SKM-1 (cell line): ENCODE measurements around the gene AXIN1.
"Not testable (repeated sequence)": the region's sequence is repeated elsewhere in the genome, so short reads cannot be mapped to it uniquely, and the experiment has no call there.

Source experiments
- DNase-seq: peaks from one replicate; lab custom pipeline; 2025; ENCODE audit not compliant: unreplicated experiment; lab: John Stamatoyannopoulos, UW

The AXIN1 gene

DNA sequence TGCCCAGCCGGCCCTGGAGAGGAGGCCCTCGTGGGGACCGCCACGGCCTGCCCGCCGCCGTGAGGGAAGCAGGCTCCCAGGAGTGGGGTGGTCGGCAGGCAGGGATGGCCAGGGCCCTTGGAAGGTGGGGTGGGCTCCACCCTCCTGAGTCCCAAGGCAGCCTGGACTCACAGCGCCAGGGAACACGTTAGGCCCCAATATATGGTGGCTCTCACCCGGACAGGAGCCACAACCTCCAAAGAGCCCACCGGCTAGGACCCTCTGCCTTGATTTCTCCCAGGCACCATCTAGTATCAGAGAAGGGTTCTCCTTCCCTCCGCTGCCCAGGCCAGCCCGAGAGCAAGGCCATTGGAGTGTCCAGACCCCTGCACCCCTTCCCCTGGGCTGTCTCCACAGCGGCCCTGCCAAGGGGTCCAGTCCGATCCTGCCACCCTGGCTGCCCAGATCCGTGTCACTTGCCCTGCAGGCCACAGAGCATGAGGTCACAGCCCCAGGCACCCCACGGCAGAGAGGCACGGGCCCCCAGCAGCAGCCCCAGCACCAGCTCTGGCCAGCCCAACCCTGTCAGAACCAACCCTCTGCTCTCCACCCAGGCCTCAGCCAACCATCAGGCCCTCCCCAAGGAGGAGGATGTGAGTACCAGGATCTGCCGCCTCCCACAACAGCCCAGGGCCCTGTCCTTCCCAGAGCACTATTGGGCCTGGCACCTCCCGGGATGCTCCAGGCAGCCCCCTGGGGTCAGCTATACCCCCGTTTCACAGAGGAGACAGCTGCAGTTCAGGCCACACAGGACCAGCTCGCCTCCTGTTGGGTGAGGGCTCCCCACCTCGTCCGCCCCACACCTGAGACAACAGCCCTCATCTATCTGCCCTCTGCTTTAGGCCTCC lies 1.1 kb upstream of the AXIN1 start:
- no peak for DNase-seq

DNA sequence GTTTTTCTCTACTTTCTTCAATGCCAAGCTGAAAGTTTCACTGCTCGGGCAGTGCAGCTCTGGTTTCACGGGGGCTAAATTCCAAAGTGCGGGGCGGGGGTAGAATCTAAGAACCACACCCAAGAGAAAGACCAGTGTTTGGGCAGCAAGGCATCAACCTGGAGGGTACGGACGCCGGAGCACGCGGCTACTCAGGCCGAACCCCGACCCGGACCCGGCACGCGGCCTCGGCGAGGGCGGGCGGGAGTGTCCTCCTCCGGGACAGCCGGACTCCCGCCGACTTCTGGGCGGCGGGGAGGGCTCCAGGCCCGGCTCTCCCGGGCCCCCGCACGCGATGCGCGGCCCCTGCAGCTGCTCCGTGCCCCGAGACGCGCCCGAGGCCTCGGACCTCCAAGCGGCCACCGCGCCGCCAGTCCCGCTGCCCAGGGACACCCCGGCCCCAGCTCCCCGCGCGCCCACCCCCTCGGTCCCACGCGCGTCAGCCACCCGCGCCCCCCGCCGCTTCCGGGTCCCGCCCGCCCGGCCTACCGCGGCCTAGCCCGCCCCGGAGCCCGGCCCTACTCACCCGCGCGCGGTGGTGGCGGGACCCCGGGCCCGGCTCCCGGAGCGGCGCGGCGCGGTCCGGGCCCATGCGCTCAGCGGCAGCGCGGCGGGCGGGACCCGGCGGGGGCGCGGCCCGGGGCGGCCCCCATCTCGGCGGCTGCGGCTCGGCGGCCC lies 561 bp downstream of the AXIN1 start:
- DNase-seq: no peak

DNA sequence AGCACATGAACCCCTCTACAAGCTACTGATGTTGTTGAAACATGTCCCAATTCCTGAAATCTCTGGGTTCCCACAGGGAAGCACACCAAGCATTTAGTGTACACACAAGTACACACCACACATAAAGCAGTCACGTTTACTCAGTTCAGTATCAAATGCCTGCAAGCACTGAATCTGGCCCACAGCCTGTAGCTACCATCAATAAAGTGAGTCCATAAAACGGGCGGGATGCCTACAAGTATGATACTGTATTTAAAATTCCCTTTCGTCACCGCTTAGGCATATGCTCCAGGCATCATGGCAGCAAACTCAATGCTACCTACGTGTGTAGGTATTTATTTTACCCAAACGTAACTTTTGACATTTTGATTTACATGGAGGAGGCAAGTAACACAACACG lies 2.3 kb downstream of the AXIN1 start:
- DNase-seq: no peak

DNA sequence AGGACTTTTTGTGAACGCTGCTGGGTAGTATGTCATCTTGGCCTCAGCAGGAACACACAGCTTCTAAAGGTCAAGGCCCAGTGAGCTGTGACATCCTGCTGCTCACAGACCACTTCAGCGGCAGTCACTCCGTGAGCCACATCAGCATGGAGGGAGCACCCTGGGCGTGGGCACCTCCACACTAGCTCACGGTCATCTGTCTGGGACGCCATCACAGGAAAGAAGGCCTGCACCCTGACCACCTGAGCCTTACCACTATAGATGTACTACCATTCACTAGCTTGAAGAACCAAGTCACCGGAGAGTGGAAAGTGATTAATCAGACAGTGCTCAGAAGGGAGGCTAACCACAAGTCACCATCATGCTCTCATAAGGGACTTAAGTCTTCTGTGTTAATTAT lies 3.3 kb downstream of the AXIN1 start:
- DNase-seq: no peak

DNA sequence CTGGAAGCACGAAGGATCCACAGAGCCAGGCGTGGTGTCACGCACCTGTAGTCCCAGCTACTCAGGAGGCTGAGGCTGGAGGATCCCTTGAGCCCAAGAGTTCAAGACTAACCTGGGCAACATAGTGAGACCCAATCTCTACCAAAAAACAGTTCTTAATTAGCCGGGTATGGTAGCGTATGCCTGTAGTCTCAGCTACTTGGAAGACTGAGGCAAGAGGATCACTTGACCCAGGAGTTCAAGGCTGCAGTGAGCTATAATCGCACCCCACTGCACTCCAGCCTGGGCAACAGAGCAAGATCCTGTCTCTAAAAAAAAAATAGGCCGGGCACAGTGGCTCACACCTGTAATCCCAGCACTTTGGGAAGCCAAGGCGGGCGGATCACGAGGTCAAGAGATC lies 4.0 kb downstream of the AXIN1 start:
- not testable (repeated sequence) for DNase-seq

DNA sequence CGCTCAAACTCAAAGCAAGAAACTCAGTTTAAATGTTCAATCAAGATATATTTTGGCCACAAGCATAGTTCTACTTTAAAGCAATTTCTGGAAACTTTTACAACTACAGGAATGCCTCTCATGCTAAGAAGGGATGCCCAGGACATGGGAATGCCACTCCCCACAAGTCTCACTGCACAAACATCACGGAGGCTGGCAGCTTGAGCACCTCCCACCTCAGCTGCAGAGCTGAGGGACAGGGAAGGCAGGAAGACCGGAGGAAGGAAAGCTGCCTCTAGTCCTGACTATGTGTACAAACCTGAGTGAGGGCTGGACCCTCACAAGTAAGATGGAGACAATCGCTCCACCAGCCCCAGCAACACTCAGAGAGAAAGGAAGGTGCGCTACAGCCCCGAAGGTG lies 5.3 kb downstream of the AXIN1 start:
- no peak for DNase-seq

DNA sequence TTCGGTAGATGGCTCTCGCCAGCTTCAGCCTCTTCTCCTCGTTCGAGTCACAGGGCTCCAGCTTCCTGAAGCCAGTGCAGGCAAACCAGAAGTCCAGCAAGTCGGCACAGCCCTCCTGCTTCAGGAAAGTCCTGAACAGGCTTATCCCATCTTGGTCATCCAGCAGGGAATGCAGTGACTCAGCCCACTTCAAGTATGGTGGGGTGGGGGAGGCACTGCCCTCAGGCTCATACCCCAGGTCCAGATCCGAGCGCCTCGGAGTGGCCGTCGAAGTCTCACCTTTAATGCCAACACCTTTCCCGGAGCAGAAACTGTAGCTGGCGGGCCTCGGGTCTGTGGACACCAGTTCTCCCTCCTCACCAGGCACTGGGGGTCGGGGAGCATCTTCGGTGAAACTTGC lies 5.9 kb downstream of the AXIN1 start:
- no peak for DNase-seq

DNA sequence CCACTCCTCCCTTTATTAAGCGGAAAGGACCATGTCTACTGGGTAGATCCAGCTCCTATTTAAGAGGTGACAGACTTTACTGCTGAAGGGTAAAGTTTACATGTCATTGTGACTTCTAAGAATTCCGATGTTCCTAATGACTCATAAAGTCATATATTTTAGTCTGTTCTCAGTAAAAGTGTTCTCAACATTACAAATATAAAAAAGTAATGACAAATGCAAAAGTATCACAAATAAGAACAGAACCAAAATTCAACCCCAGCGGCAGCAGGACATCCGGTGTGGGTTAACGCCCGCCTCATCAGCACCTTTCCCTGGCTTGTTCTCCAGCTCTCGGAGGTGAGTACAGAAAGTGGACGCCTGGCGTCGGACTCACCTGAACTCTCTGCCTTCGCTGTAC lies 6.8 kb downstream of the AXIN1 start:
- no peak for DNase-seq

DNA sequence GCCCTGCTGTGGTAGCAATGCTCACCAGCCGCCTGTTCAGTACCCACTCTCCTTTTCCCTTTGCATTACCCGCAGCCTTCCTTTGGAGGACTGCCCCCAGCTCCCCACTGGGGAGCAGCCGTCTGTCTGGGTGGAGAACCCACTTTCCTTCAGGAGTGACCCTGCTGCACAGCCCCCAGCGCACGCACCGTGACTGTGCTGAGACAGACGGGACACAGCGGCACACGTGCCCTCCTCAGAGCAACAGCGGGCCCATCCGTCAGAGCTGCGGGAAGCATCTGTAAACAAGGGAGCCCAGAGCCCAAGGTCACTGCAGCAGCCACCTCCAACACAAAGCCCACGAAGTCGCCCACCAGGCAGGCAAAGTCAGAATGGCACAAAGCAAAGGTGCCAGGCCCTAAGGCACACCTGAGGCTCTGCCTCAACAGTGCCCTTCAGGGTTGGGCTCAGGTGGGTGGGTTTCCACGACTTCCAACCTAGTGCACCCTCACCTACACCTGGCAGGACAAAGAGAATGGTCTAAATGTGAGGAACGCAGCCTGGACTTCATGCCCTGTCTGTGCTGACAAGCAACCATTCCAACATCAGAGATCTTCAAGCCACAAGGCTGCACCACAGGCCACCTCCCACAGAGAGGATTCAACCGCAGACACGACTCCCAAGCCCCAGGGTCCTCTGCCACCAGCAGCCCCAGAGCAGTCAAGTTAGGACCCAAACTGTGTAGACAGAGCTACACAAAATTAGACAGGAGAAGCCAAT lies 9.9 kb downstream of the AXIN1 start:
- DNase-seq: no peak

DNA sequence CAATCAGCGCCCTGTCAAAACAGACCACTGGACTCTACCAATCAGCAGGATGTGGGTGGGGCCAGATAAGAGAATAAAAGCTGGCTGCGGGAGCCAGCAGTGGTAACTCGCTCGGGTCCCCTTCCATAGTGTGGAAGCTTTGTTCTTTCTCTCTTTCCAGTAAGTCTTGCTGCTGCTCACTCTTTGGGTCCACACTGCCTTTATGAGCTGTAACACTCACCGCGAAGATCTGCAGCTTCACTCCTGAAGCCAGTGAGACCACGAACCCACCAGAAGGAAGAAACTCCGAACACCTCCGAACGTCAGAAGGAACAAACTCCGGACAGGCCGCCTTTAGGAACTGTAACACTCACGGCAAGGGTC lies 10.6 kb downstream of the AXIN1 start:
- DNase-seq: not testable (repeated sequence)

DNA sequence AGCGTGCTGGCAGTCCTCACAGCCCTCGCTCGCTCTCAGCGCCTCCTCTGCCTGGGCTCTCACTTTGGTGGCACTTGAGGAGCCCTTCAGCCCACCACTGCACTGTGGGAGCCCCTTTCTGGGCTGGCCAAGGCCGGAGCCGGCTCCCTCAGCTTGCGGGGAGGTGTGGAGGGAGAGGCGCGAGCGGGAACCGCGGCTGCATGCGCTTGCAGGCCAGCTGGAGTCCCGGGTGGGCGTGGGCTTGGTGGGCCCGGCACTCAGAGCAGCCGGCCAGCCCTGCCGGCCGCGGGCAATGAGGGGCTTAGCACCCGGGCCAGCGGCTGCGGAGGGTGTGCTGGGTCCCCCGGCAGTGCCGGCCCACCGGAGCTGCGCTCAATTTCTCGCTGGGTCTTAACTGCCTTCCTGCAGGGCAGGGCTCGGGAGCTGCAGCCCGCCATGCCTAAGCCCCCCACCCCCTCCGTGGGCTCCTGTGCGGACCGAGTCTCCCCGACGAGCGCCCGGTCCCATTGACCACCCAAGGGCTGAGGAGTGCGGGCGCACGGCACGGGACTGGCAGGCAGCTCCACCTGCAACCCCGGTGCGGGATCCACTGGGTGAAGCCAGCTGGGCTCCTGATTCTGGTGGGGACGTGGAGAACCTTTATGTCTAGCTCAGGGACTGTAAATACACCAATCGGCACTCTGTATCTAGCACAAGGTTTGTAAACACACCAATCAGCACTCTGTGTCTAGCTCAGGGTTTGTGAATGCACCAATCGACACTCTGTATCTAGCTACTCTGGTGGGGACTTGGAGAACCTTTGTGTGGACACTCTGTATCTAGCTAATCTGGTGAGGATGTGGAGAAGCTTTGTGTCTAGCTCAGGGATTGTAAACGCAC lies 11.2 kb downstream of the AXIN1 start:
- DNase-seq: not testable (repeated sequence)

DNA sequence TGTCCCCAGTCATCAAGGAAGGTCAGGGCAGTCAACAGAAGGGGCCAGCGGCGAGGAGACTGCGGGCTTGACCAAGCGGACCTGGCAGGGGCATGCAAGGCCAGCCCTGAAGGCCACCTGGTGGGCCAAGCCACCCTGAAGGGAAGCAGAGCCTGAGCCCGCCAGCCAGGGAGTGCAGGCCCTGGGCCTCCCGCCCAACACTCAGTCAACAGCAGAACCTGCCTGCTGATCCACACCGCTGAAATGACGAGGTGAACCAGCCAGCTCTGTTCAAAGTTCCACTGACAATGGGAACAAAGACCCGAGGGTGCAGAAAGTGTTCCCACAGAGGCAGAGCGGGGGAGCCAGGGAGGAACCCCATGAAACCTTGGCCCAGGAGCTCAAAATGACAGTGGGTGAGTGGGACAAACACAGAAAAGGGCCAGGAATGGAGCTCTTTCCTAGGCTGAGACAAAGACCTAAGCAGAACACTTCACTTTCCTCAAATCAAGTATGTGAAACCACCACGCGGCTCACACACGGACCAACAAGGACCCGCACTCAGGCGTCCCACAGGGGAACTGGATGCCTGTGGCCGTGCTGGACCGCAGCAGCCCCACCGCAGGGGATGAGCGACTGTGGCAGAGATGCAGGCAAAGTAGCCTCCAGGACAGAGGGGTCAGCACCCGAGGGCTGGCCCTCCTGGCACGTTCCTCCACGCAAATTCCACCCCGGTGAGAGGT lies 12.0 kb downstream of the AXIN1 start:
- no peak for DNase-seq

DNA sequence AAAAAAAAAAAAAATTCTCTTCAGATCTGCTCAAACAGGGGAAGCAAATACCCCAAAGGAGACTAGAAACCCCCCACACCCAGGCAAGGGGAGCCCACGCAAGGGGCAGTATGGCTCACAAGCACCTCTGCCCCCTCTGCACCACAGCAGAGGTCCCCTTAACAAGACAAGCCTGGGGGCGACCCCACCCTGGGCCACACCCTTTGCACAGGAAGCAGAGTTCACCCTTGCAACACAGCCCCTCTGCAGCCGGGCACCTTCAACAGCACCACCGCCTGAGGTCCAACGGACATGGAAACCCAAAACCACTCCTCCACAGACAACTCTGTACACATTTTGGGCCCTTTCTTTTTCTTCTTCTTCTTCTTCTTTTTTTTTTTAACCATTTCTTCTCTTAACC lies 12.8 kb downstream of the AXIN1 start:
- peak; percentile 59 for DNase-seq

DNA sequence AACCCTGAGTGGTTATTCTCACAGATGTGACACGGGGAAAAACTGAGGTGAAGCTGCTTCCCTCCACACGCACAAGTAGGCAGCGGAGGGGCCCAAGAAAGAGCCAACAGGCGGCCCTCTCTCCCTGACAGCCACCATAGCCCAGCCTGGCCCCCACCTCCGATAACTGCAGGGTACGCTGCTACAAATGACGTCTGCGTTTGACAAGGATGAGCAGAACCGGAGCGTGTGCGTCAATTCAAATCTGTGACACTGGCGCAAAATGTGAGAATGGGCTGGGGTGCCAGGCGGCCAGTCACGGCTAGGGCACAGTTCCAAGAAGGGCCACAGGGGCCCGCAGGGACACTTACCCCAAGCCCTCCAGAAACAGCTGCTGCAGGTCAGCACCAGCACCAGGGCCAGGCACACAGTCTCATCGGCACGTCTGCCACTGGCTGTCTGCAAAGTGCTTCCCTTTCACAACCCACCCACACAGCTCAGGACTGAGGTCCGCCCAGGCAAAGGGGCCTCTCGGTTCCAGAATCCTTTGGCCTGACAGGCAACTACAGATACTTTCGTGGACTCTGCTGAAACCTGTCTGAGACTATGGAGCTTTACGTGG lies 14.4 kb downstream of the AXIN1 start:
- no peak for DNase-seq

DNA sequence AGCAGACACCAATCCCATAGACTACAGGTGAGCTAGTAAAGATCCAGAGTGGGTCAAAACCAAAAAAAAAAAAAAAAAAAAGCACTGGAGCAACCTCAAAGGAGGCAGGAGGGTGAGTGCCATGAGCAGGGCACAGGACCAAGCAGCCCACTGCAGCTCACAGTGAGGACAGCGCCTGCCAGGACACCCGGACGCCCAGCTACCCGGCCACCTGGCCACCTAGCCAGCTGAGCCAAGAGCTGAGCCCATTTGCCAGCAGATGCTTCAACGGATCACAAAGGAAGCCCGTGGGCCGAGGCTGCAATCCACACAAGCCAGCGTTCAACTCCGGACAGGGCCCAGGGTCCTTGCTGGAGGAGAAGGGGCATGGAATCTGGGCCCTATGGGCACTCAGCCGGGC lies 15.1 kb downstream of the AXIN1 start:
- DNase-seq: no peak

DNA sequence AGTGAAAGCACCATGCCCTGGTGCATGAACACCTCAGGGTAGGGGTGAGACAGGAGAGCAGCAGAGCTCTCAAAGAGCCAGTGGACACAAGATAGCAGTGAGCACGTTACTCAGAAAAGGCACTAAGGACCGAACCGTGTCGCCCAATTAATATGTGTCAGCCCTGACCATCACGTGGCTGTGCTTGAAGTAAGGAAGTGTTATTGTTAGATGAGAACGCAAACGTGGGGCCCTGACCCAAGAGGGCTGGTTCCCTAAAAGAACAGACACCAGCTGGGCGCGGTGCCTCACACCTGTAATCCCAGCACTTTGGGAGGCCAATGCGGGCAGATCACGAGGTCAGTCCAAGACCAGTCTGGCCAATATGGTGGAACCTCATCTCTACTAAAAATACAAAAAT lies 16.3 kb downstream of the AXIN1 start:
- DNase-seq: no peak

DNA sequence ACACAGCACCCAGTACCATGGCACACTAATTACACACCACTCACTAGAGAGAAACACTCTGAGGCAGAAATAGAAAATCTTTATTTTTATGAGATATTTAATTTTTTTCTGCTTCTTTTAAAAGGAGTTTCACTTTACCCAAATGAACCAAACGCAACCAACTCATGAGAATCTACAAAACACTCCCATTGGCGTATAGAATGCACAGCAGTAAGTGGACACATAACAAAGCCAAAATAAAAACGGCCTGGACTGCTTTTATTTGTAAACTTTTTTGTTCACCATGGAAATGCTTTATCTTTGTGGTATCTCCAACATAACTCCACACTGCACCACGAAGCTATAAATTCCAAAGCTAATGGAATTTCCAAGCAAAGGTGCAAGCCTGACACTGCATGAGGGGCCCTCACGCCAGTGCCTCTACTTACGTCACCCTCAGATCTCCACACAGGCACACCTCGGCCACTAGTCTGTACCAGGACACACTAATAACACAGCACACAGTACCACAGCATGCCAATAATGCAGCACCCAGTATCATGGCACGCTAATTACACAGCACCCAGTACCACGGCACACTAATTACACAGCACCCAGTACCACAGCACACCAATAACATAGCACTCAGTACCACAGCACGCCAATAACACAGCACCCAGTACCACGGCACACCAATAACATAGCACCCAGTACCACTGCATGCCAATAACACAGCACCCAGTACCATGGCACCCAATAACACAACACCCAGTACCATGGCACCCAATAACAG lies 17.5 kb downstream of the AXIN1 start:
- DNase-seq: not testable (repeated sequence)

DNA sequence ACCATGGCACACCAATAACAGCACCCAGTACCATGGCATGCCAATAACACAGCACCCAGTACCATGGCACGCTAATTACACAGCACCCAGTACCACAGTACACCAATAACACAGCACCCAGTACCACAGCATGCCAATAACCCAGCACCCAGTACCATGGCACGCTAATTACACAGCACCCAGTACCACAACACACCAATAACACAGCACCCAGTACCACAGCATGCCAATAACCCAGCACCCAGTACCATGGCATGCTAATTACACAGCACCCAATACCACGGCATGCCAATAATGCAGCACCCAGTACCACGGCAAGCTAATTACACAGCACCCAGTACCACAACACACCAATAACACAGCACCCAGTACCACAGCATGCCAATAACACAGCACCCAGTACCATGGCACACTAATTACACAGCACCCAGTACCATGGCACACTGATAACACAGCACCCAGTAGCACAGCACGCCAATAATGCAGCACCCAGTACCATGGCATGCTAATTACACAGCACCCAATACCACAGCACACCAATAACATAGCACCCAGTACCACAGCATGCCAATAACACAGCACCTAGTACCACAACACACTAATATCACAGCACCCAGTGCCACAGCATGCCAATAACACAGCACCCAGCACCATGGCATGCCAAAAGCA lies 18.2 kb downstream of the AXIN1 start:
- DNase-seq: not testable (repeated sequence)
